ENCODE measurements around the gene PHF24.
"Not testable (repeated sequence)": the region's sequence is repeated elsewhere in the genome, so short reads cannot be mapped to it uniquely, and the experiment has no call there.

The PHF24 gene

DNA sequence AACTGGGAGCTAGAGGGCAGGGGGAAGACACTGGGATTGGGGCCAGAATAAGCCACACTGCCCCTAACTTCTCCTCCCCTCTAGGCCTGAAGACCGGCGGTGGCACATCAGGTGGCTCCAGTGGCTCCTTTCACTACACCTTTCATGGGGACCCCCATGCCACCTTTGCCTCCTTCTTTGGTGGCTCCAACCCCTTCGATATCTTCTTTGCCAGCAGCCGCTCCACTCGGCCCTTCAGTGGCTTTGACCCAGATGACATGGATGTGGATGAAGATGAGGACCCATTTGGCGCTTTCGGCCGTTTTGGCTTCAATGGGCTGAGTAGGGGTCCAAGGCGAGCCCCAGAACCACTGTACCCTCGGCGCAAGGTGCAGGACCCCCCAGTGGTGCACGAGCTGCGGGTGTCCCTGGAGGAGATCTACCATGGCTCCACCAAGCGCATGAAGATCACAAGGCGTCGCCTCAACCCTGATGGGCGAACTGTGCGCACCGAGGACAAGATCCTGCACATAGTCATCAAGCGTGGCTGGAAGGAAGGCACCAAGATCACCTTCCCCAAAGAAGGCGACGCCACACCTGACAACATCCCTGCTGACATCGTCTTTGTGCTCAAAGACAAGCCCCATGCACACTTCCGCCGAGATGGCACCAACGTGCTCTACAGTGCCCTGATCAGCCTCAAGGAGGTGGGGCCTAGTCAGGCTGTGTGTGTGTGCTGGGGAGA, 38.3 kb downstream of the PHF24 start:
- H3K4me3 ChIP-seq (ENCODE audit: low read depth, low read length) = no peak overlapping the region

DNA sequence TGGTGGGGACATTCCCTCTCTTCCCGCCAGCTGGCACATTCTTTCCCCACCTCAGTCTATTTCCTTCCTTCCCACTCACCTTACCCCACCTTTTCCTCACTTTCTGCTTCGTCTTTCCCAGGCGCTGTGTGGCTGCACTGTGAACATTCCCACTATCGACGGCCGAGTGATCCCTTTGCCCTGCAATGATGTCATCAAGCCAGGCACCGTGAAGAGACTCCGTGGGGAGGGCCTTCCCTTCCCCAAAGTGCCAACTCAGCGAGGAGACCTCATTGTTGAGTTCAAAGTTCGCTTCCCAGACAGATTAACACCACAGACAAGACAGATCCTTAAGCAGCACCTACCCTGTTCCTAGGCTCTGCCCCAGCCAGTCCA, 38.8 kb downstream of the PHF24 start:
- no peak overlapping the region for H3K4me3 ChIP-seq (ENCODE audit: low read depth, low read length)

DNA sequence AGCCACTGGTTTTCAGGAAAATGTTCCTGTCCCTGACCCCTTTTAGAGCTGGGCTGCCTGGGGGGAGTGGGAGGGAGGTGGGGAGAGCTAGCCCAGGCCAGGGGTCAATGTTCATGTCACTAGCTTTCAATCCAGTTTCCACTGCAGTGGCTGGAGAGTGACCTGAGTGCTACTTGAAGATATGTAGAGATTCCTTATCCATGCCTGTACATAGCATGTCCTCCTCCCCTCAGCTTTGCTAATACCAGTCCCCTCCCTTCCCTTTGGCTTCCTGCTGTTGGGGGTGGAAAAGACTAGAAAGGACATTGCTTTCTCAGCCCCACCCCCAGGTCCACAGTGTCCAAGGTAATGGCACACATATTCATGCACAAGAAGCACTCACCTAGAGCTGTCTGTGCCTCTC, 39.3 kb downstream of the PHF24 start:
- H3K4me3 ChIP-seq (ENCODE audit: low read depth, low read length) = no peak overlapping the region

DNA sequence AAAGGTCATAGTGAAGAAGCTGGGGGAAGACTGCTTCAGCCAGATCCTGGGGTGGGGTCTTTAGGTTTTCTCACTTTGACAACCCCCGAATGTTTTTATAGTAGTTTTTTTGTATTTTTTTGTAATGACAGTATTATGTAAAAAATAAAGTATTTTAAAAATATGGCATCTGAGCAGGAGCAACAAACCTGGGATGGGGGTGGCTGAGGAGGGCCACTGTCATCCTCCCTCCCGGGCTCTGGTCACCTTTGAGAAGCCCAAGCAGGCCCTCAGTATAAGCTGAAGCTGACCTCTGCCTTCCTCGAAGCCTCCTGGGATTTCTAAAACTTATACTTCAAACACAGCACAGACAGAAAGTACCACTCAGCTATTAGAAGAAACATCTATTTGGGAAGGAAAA, 40.2 kb downstream of the PHF24 start:
- H3K4me3 ChIP-seq (ENCODE audit: low read depth, low read length) = no peak overlapping the region

DNA sequence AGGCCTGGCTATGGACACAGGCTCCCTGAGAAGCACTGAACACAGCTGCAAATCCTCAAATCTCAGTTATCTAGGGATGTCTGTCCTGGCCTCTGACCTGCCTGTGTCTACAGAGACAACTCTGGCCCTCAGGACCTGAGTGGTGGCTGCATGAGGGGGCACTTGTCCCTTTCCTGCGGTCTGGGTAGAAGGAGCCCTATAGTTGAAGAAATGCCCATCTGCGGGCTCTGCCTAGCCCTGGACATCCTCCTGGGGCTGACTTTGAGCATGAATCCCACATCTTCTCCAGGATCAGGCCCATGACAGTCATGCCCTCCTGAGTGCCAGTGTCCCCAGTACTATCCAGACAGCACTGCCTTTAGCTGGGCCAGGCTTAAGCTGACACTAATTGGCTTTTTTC, 41.5 kb downstream of the PHF24 start:
- H3K4me3 ChIP-seq (ENCODE audit: low read depth, low read length) = no peak overlapping the region

DNA sequence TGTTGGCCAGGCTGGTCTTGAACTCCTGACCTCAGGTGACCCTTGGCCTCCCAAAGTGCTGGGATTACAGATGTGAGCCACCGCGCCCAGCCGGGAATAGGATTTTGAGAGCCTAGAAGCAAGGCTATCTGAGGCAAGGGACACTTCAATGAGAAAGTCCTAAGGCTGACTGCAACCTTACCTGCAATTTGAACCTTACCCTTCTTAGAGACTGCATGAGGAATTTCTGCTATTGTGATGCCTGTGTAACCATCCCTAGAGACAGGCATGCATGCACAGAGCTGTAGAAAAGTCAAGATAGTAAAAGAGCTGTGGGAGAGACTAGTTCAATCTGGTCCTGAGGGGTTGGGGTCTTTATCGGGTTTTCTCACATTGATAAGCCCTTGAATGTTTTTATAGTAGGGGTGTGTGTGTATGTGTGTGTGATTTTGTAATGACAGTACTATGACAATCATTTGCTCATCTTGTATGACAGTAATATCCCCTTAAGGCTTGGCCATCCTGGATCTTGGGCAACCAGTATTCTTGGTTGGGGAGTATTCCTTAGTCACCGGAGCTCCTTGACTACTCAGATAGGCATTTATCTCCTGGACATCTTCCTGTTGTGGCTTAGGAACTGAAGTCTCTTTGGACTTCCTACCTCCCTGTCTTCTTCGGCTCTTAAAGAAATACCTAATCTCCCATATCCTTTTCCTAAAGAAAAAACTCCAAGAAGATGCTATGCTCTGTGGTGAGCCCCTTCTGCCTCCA, 42.6 kb downstream of the PHF24 start:
- no peak overlapping the region for H3K4me3 ChIP-seq (ENCODE audit: low read depth, low read length)

DNA sequence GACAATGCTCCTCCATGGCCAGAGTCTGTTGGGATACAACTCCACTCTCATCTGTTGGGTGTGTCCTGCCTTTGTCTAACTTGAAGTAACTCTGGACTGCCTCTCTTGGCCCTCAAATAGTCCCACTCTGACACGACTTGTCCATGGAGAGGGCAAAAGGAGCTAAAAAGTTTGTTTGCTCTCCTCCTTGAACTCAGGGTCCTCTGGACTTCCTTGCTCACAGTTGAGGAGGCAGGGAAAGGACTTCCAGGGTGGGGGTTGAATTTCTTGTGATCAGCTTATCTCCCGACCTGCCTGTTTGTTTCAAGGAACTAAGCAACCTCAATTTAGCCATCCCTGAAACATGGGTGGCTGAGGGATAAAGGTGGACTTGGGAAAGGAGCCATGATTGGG, 43.2 kb downstream of the PHF24 start:
- no peak overlapping the region for H3K4me3 ChIP-seq (ENCODE audit: low read depth, low read length)

DNA sequence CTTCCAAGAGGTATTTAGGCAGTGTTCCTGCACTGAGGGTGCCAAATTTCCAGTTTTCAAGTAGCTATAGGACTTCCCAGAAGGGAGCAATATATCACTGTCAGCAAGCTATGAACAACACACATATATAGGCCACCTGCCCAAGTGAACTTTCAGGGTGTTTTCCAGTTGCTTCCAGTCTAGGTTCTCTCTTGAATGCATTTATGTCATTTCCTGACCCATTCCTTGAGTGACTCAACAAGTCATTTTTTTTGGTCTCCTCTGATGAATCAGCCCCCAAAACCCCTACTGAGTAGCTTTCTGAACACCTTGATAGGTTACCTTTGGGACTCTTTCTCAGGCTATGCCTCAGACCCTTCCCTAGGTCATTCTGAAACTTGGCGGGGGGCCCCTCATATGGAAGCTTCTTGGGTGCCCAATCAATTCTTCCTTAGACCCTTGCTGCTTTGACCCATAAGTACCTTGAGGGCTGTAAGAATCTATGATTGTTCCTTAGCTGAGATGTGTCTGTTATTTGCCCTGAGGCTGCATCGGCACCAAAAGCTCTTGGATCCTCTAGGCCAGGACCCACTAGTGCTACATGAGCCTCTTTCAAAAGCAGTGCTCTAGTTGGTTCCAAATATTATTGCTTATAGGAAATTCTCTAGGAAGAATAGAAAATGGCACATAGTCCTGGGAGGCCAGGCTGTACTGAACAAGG, 43.9 kb downstream of the PHF24 start:
- no peak overlapping the region for H3K4me3 ChIP-seq (ENCODE audit: low read depth, low read length)

DNA sequence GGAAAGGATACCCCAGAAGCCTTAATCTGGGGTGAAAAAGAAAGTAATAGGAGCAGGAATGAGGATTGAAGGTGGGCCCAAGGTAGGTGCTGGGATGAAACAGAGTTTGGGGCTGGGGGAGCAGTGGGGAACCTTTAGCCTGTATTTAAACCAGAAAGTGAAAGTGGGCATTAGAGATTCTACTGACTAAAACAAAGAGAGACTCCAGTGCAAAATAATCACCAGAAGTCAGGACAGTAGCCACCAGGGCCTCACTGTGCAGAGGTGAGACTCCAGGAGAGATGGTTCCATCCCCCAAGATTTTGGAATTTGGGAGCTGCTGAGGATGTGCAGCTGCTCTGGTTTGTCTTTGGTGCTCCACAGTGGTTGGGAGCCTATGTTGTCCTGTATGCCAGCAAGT, 44.5 kb downstream of the PHF24 start:
- H3K4me3 ChIP-seq (ENCODE audit: low read depth, low read length) = no peak overlapping the region

DNA sequence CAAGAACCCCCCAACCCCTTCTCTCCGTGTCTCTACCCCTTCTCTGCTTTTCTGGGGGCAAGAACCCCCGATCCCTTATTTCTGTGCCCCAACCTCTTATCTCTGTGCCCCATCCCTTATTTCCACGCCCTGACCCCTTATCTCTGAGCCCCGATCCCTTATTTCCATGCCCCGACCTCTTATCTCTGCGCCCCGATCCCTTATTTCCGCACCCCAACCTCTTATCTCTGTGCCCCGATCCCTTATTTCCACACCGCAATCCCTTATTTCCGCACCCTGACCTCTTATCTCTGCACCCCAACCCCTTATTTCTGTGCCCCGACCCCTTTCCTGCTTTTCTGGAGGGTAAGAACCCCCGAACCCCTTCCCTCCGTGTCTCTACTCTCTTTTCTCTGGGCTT, 46.2 kb downstream of the PHF24 start:
- H3K4me3 ChIP-seq (ENCODE audit: low read depth, low read length) = not testable (repeated sequence)

DNA sequence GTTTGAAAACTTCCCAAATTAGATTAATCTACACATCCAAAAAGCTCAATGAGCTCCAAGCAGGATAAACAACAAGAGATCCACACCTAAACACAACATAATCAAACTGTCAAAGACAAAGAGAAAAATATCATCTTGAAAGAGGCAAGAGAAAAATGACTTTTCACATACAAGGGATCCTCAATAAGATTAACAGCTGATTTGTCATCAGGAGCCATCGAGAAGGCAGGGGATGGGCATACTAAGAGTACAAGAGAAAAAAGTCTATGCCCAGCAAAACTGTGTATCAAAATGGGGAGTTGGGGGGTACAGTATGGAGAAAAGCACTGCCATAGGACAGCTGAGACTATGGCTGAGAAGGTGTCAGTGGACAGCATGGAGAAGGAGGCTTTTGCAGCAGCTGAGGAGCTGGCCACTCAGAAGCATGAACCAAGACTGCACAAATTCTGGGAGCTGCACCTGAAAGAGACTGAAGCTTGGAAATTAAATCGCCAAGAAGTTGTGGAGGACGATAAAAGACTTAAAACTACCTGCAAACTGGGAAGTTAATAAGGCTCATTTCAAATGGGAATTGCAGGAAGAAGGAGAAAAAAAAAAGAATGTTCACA, 52.4 kb downstream of the PHF24 start:
- no peak overlapping the region for H3K4me3 ChIP-seq (ENCODE audit: low read depth, low read length)

DNA sequence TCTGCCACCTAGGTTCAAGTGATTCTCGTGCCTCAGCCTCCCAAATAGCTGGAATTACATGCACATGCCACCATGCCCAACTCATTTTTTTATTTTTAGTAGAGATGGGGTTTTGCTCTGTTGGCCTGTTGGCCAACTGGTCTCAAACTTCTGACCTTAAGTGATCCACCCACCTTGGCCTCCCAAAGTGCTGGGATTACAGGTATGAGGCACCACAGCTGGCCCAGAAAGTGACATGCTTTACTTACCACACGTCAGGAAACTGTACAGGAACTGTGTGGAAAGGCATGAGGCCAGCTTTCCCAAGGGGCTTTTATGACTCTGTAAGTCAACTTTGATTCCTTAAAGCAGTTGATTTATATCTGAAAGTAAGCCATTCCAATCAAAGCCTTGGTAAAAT, 56.4 kb downstream of the PHF24 start:
- H3K4me3 ChIP-seq (ENCODE audit: low read depth, low read length) = no peak overlapping the region

DNA sequence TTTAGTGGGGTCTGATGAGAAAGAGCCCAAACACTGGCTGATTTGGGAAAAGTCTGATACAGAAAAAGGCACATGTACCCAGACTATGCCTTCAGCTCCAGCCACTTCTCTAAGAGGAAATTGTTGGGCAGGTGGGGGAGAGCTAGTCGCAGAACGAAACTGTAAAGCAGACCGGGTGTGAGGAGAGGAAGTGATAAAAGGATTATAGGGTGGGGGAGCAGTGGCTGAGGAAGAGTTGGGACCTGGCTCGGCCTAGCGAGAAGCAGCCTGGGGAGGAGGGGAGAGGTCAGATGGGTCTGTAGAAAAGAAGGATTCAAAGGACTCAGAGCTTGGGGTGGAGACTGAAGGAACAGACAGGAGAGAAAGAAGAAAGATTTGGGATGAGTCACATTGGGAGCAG, 65.4 kb downstream of the PHF24 start:
- H3K4me3 ChIP-seq (ENCODE audit: low read depth, low read length) = not testable (repeated sequence)

DNA sequence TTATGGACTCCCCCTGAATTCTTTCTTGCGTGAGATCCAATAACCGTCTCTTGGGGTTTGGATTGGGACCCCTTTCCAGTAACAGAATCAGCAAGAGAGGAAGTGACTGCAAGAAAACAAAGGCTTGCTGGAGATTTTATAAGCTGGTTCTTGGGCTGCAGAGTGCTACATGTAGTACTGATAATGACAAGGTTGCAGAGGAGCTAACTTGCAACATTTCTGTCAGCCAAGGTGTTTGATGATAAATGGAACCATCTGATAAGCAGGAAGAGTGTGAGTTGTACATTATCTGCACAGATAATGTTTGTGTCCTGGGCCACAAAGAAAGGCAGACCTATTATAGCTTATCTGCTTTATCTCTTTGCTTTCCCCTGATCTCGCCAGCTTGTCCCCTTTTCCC, 68.6 kb downstream of the PHF24 start:
- H3K4me3 ChIP-seq (ENCODE audit: low read depth, low read length) = no peak overlapping the region

DNA sequence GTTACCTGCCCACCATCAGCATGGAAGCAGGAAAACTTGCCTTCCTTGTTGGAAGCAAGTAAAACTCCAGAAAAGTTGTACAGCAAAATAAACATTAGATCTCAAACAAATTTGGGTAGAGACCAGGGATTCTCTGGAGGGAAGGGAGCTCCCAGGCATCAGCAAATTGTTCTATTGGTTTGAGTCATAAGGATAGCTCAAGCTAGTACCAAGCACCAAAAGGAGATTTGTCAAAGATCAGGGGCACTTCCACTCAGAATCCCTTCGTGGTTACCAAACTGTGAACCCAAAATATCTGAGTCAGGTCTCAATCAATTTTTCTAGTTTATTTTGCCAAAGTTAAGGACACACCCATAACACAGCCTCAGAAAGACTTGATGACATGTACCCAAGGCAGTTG, 69.3 kb downstream of the PHF24 start:
- H3K4me3 ChIP-seq (ENCODE audit: low read depth, low read length) = no peak overlapping the region

DNA sequence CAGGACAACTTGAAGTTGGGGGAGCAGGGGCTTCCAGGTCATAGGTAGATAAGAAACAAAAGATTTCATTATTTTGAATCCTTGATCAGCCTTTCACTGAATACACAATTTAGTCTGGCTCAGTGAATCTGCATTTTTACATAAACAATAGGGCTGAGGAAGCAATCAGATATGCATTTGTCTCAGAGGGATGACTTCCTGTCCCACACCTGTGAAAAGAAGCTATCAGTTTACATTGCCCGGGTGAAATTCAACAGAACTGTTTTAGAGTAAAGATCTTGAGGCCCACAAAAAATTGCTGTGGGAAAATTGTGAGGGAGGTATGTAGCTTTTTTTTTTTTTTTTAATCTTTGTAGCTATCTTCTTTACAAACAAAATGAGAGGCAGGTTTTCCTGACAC, 69.8 kb downstream of the PHF24 start:
- no peak overlapping the region for H3K4me3 ChIP-seq (ENCODE audit: low read depth, low read length)

DNA sequence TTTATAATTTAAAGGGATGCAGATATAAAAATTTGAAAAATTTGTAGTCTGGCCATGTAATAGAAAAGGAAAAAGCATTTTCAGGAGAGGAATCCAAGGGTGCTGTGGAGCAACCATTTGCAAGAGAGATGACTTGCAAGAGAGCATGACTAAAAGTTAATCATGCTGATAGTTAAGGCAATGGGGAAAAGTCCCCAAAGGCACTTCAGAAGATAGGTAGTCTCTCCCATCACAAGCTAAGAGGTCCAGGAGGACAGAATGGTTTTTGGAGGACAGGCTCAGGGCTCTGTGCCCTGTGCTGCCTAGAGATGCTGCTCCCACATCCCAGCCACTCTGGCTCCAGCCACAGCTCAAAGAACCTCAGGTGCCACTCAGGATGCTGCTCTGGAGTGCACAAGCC, 70.3 kb downstream of the PHF24 start:
- no peak overlapping the region for H3K4me3 ChIP-seq (ENCODE audit: low read depth, low read length)

DNA sequence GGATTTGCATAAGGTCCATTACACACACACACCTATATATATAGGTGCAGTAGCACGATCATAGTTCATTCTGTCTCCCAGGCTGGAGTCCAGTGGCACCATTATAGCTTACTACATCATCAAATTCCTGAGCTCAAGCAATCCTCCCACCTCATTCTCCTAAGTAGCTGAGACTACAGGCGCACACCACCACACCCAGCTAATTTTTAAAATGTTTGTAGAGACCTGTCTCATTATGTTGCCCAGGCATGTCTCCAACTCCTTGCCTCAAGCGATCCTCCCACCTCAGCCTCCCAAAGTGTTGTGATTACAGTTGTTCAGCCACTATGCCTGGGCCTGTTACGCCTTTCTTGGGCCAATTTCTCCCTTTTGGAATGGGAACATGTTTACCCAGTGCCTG, 71.2 kb downstream of the PHF24 start:
- H3K4me3 ChIP-seq (ENCODE audit: low read depth, low read length) = no peak overlapping the region

DNA sequence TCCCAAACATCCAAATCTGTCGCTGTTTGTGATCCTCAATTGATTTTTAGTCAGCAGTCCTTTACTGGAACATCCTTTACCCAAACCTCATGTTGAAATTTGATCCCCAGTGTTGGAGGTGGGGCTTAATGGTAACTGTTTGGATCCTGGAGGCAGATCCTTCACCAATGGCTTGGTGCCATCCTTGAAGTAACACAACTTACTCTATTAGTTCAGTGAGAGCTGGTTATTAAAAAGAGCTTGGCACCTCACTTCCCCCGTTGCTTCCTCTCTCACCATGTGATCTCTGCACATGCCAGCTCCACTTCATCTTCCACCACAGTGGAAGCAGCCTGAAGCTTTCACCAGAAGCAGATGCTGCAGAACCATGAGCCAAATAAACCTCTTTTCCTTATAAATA, 71.8 kb downstream of the PHF24 start:
- H3K4me3 ChIP-seq (ENCODE audit: low read depth, low read length) = no peak overlapping the region
